ENCODE results near the gene RNF19B.

RNF19B gene

GRCh38 chr1:32984455-32985171 is 20.0 kb upstream of the RNF19B start:
- no peak overlapping the region for H3K27ac ChIP-seq
- no peak for DNase-seq (ENCODE audit: low spot score)
- no peak for TF ChIP-seq CTCF (IDR thresholded peaks at IDR 0.05)
- no peak overlapping the region for H3K4me3 ChIP-seq

DNA sequence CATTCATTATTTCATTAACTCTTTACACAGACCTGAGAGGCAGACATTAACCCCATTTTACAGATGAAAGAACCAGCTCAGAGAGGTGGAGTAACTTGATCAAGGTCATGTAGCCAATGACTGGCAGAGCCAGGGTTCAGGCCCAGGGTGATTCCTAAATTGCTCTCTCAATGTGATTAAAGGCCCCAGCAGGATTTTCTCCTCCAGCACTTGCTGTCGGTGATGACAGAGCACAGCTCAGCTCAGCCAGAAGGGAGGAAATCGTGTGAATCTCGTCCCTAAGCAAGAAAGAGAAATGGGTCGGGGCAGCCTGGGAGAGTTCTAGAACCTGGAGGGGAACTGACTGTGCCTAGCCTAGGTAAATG is 19.5 kb upstream of the RNF19B start:
- DNase-seq (ENCODE audit: low spot score) = no peak
- no peak for TF ChIP-seq CTCF (IDR thresholded peaks at IDR 0.05)
- Histone ChIP-seq H3K27ac (no peak overlapping the region), H3K4me3 (no peak overlapping the region)

GRCh38 chr1:32983020-32983419 is 18.4 kb upstream of the RNF19B start:
- DNase-seq (ENCODE audit: low spot score) = no peak
- no peak overlapping the region for H3K4me3 ChIP-seq
- no peak overlapping the region for H3K27ac ChIP-seq
- TF ChIP-seq CTCF (IDR thresholded peaks at IDR 0.05) = no peak

GRCh38 chr1:32981003-32981901 is 16.6 kb upstream of the RNF19B start:
- Histone ChIP-seq H3K4me3 (no peak overlapping the region), H3K27ac (peak overlapping the region; percentile 16 to 64)
- no peak for DNase-seq (ENCODE audit: low spot score)
- TF ChIP-seq CTCF (IDR thresholded peaks at IDR 0.05) = no peak

- no peak for DNase-seq (ENCODE audit: low spot score)
- H3K4me3 ChIP-seq = no peak overlapping the region
- TF ChIP-seq CTCF (IDR thresholded peaks at IDR 0.05) = no peak
- H3K27ac ChIP-seq = peak overlapping the region in 1 of 2 donors; percentile 13
Measured at GRCh38 chr1:32980080-32980479, 15.5 kb upstream of the RNF19B start.

GRCh38 chr1:32978854-32979253 is 14.2 kb upstream of the RNF19B start:
- H3K27ac ChIP-seq = no peak overlapping the region
- TF ChIP-seq CTCF (IDR thresholded peaks at IDR 0.05) = no peak
- no peak for DNase-seq (ENCODE audit: low spot score)
- no peak overlapping the region for H3K4me3 ChIP-seq

All from coronary artery (tissue), 2 donors.